Epithelial cell of proximal tubule (primary cell): ENCODE data around the gene NSL1. TPM values are rescaled to one million over a fixed set of nuclear protein-coding genes. Genes with fewer than 3 reads are reported as not detected.

Experiments used
- DNase-seq: peaks from one replicate; pipeline ENCODE4 v3.0.0-alpha.2; 2011; ENCODE audit warnings: low read depth
- H3K4me3 ChIP-seq: 2 replicates; pipeline ENCODE4 v1.5.1; 2011; ENCODE audit warnings: low read depth, mild to moderate bottlenecking, low read length
- CTCF ChIP-seq: conservative IDR thresholded peaks from 2 replicates; pipeline ENCODE4 v1.5.1; 2012; ENCODE audit warnings: low read depth, mild to moderate bottlenecking, low read length
- total RNA-seq: library from RNA; depleted of rRNA; stranded (reverse); fragments of >200 nt; gene quantifications from 2 replicates; pipeline ENCODE4 v1.2.3, GENCODE V29; 2015

The NSL1 gene
- total RNA-seq, 1 donor from 2014 or later: 31.2 TPM

- no peak for TF ChIP-seq CTCF
- H3K4me3 ChIP-seq: no peak overlapping the region
- DNase-seq: no peak
These were observed 100.7 kb downstream of the NSL1 start for GRCh38 chr1:212690816-212691403.

- no peak overlapping the region for H3K4me3 ChIP-seq
- DNase-seq: no peak
- TF ChIP-seq CTCF: no peak
These were observed 101.6 kb downstream of the NSL1 start for GRCh38 chr1:212689758-212690529.

GRCh38 chr1:212689196-212689725, 102.3 kb downstream of the NSL1 start:
- DNase-seq: no peak
- no peak overlapping the region for H3K4me3 ChIP-seq
- no peak for TF ChIP-seq CTCF

GRCh38 chr1:212688341-212689047, 103.1 kb downstream of the NSL1 start:
- no peak overlapping the region for H3K4me3 ChIP-seq
- no peak for DNase-seq
- TF ChIP-seq CTCF: no peak

- no peak for DNase-seq
- no peak for TF ChIP-seq CTCF
- H3K4me3 ChIP-seq: no peak overlapping the region
These were observed 103.8 kb downstream of the NSL1 start for GRCh38 chr1:212687811-212688210.

GRCh38 chr1:212686591-212686990, 105.0 kb downstream of the NSL1 start:
- DNase-seq: no peak
- H3K4me3 ChIP-seq: no peak overlapping the region
- TF ChIP-seq CTCF: no peak
